ENCODE results near the gene ISM2. TPM values are rescaled to one million over a fixed set of nuclear protein-coding genes. Genes with fewer than 3 reads are reported as not detected.

ISM2 gene
- total and polyA plus RNA-seq, 2 of the 8 experiments (the other 6 are each of a cell fraction or from before 2014, with no cell fraction given): 0.52 to 0.79 TPM

DNA sequence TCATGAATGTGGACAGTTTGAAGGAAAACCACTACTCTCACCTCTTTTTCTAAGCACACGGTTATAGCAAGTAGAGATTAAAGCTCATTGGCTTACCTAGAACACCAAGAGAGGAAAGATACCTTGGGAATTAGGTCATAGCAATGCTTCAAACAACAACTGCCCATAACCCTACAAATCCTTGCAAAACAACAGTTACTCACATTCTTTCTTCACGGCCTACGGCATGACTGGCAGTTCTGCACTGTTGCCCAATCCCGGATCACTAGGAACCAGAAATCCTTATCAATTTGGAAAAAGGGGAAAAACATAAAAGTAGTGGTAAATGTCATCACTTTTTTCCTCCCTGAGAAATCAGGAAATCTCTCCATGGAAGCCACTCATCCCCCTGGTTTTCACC lies 9.6 kb upstream of the ISM2 start:
- H3K14ac ChIP-seq (ENCODE audit: insufficient read length): no peak overlapping the region
- H3K4me3 ChIP-seq (ENCODE audit: extremely low read depth in 1 of 4, insufficient read depth in 2 of 4, low read depth in 3 of 4, low read length in 4 of 4): no peak overlapping the region
- no peak overlapping the region for H2AFZ ChIP-seq (ENCODE audit: low read length)
- H3K23ac ChIP-seq (ENCODE audit: insufficient read length): no peak overlapping the region
- no peaks in the 10 kb centered on the region for H4K20me1 ChIP-seq (replicated peaks in 1 of 2; ENCODE audit: control insufficient read depth in 1 of 2, insufficient read depth in 2 of 2, low read length in 2 of 2)
- H2BK15ac ChIP-seq (ENCODE audit: low read length): no peak overlapping the region
- no peaks in the 10 kb centered on the region for H3K27me3 ChIP-seq (replicated peaks in 1 of 4; ENCODE audit: control insufficient read depth in 3 of 4, extremely low read depth in 1 of 4, insufficient read depth in 3 of 4, low read length in 3 of 4)
- no peak overlapping the region for H3K4me2 ChIP-seq (ENCODE audit: insufficient read depth in 1 of 2, low read depth in 2 of 2, low read length in 2 of 2)
- H2BK20ac ChIP-seq (ENCODE audit: low read length): no peak overlapping the region
- no peak overlapping the region for H3K18ac ChIP-seq (ENCODE audit: extremely low read depth, low read length)
- H2BK120ac ChIP-seq (replicated peaks; ENCODE audit: low read depth, low read length): no peak overlapping the region
- H3K56ac ChIP-seq (replicated peaks; ENCODE audit: insufficient read length, low read depth, low read length): no peak overlapping the region
- no peak overlapping the region for H4K8ac ChIP-seq (ENCODE audit: extremely low read depth, insufficient read depth, low read length)
- no peak for FAIRE-seq
- TF ChIP-seq CEBPB (IDR thresholded peaks at IDR 0.05; ENCODE audit: low read depth, low read length) (no peak), KDM1A (IDR thresholded peaks at IDR 0.05; ENCODE audit: borderline replicate concordance, low read length) (no peak)
- H3K4me1 ChIP-seq (replicated peaks in 1 of 4; ENCODE audit: control insufficient read depth in 3 of 4, insufficient read depth in 4 of 4, low read length in 3 of 4): no peaks in the 10 kb centered on the region
- H3K36me3 ChIP-seq (ENCODE audit: control insufficient read depth in 2 of 4, insufficient read depth in 4 of 4, low read length in 3 of 4): peaks cover 5 to 15% (median 11%) of the 10 kb centered on the region in 4 experiments
- H2BK12ac ChIP-seq (ENCODE audit: low read depth, low read length): no peak overlapping the region
- no peak overlapping the region for H3K4ac ChIP-seq (replicated peaks; ENCODE audit: insufficient read length, low read depth, low read length)
- POLR2A ChIA-PET (ENCODE audit: partially characterized antibody): no interaction called here
- no peaks in the 10 kb centered on the region for H3K23me2 ChIP-seq (ENCODE audit: low read depth, low read length)
- DNase-seq (ENCODE audit: low read depth in 1 of 2, low spot score in 2 of 2): no peak
- no peak overlapping the region for H4K91ac ChIP-seq (replicated peaks; ENCODE audit: insufficient read length, low read length)
- H4K5ac ChIP-seq (ENCODE audit: insufficient read length, low read depth, low read length): no peak overlapping the region
- 93% methylated on average over 4 of the region's 4 CpGs; no CpG with 5 or more reads in 1 of the 2 experiments for WGBS, 2 experiments (ENCODE audit: extremely low coverage in 1 of 2, insufficient coverage in 1 of 2, insufficient read length in 1 of 2, insufficient replicate concordance in 2 of 2, low coverage in 1 of 2, low lambda C conversion rate in 2 of 2, missing lambda C conversion rate in 1 of 2)
- no peak overlapping the region for H3K27ac ChIP-seq (ENCODE audit: low read depth, low read length)
- no peak overlapping the region for H3K9ac ChIP-seq (replicated peaks in 1 of 4; ENCODE audit: extremely low read depth in 1 of 4, low read depth in 3 of 4, low read length in 3 of 4)
- CTCF ChIA-PET (ENCODE audit: partially characterized antibody): no interaction called here
- no peak overlapping the region for H2AK5ac ChIP-seq (ENCODE audit: low read depth, low read length)
- H3K79me2 ChIP-seq (ENCODE audit: control insufficient read depth in 1 of 2, insufficient read depth in 2 of 2, low read length in 2 of 2): no peaks in the 10 kb centered on the region
- H2BK5ac ChIP-seq (ENCODE audit: low read depth, low read length): no peak overlapping the region
- no peaks in the 10 kb centered on the region for H3K9me3 ChIP-seq (ENCODE audit: insufficient read depth in 2 of 2, low read depth in 1 of 2, low read length in 1 of 2)
- H3K79me1 ChIP-seq (ENCODE audit: low read depth, low read length): no peaks in the 10 kb centered on the region

Measured in H1 (cell line).